K562 treated with DMSO at 1 percent for 48 hours (cell line): ENCODE results near the gene SRRM2. TPM values are rescaled to one million over a fixed set of nuclear protein-coding genes. Genes with fewer than 3 reads are reported as not detected.

Experiments used
- total RNA-seq: library from RNA; unstranded; fragments of 300-600 nt; gene quantifications from 2 replicates; pipeline ENCODE4 v1.2.3, GENCODE V29; 2022; ENCODE audit warnings: low replicate concordance; ENCODE audit errors: extremely low read depth

Gene SRRM2
- 132 TPM in 1 of 2 replicates, not detected in the other for total RNA-seq

GRCh38 chr16:2752035-2752849 lies at the start of gene SRRM2:
TSS of gene SRRM2 (plus strand) at chr16:2752638. CDS start at chr16:2756365, 3,727 bp downstream.

GRCh38 chr16:2720064-2720457 lies 32.4 kb upstream of the SRRM2 start, which contains the start of gene PRSS27:
TSS of gene PRSS27 (minus strand) at chr16:2720224. CDS start at chr16:2720160, 64 bp downstream.

GRCh38 chr16:2777231-2777902 lies 24.9 kb downstream of the SRRM2 start, which contains the start of gene ELOB:
TSS of gene ELOB (minus strand) at chr16:2777280. CDS start at chr16:2777239, 41 bp downstream.

GRCh38 chr16:2787406-2787805 lies 35.0 kb downstream of the SRRM2 start, which contains the start of gene PRSS33:
TSS of gene PRSS33 (minus strand) at chr16:2787560. CDS start at chr16:2786547, 1,013 bp downstream.

GRCh38 chr16:2816751-2817339 lies 64.4 kb downstream of the SRRM2 start, which contains the start of gene PRSS21:
TSS of gene PRSS21 (plus strand) at chr16:2817237. CDS start at chr16:2817269, 32 bp downstream.

Other genes starting within 250 kb of the SRRM2 start
- gene ATP6V0C, start 238.7 kb upstream of the SRRM2 start, total RNA-seq, result not detected in 2 replicates
- gene AMDHD2, start 232.3 kb upstream of the SRRM2 start, total RNA-seq, result not detected in 2 replicates
- gene CEMP1, start 221.2 kb upstream of the SRRM2 start, total RNA-seq, result not detected in 2 replicates
- not detected in 2 replicates for gene PDPK1, start 214.6 kb upstream of the SRRM2 start, total RNA-seq
- gene KCTD5, start 70.1 kb upstream of the SRRM2 start, total RNA-seq, result not detected in 2 replicates
- not detected in 2 replicates for gene PRSS27, start 32.4 kb upstream of the SRRM2 start, total RNA-seq
- gene ELOB, start 24.6 kb downstream of the SRRM2 start, total RNA-seq, result not detected in 2 replicates
- gene PRSS33, start 34.9 kb downstream of the SRRM2 start, total RNA-seq, result not detected in 2 replicates
- not detected in 2 replicates for gene PRSS41, start 45.8 kb downstream of the SRRM2 start, total RNA-seq
- not detected in 2 replicates for gene PRSS21, start 64.6 kb downstream of the SRRM2 start, total RNA-seq
- gene ZG16B, start 77.7 kb downstream of the SRRM2 start, total RNA-seq, result not detected in 2 replicates
- not detected in 2 replicates for gene PRSS22, start 105.5 kb downstream of the SRRM2 start, total RNA-seq
- gene FLYWCH2, start 130.6 kb downstream of the SRRM2 start, total RNA-seq, result not detected in 2 replicates
- not detected in 2 replicates for gene FLYWCH1, start 159.3 kb downstream of the SRRM2 start, total RNA-seq
- not detected in 2 replicates for gene KREMEN2, start 211.6 kb downstream of the SRRM2 start, total RNA-seq
- gene PAQR4, start 216.7 kb downstream of the SRRM2 start, total RNA-seq, result not detected in 2 replicates
- gene PKMYT1, start 227.8 kb downstream of the SRRM2 start, total RNA-seq, result not detected in 2 replicates